Skeletal muscle satellite cell (primary cell): ENCODE data around the gene PSTPIP1.

Source experiments
- H3K27me3 ChIP-seq: 2 replicates; pipeline ENCODE4 v1.7.0; 2013; ENCODE audit warnings: low read length; ENCODE audit not compliant: control insufficient read depth, insufficient read depth
- H3K36me3 ChIP-seq: 2 replicates; pipeline ENCODE4 v1.7.0; 2013; ENCODE audit warnings: mild to moderate bottlenecking, control low read depth, low read length; ENCODE audit not compliant: insufficient read depth
- H3K4me1 ChIP-seq: 2 replicates; pipeline ENCODE4 v1.7.0; 2013; ENCODE audit warnings: low read length; ENCODE audit not compliant: control insufficient read depth, insufficient read depth
- H3K4me2 ChIP-seq: 2 replicates; pipeline ENCODE4 v1.7.0; 2013; ENCODE audit warnings: mild to moderate bottlenecking, low read length
- H3K4me3 ChIP-seq: 2 replicates; pipeline ENCODE4 v1.7.0; 2013; ENCODE audit warnings: low read length
- H3K9ac ChIP-seq: 2 replicates; pipeline ENCODE4 v1.7.0; 2013; ENCODE audit warnings: mild to moderate bottlenecking, low read depth, low read length, moderate library complexity
- H3K9me3 ChIP-seq: replicated peaks from 2 replicates; pipeline ENCODE4 v1.7.0; 2013; ENCODE audit warnings: mild to moderate bottlenecking, control low read depth, low read length

PSTPIP1 gene

GRCh38 chr15:77030928-77031375, 36.0 kb downstream of the PSTPIP1 start:
- no peaks in the 10 kb centered on the region for H3K9me3 ChIP-seq
- H3K4me1 ChIP-seq = no peaks in the 10 kb centered on the region

GRCh38 chr15:77031376-77032050, 36.6 kb downstream of the PSTPIP1 start:
- Histone ChIP-seq H3K36me3 (peaks cover under 1% of the 10 kb centered on the region), H3K4me2 (no peak overlapping the region), H3K9ac (no peak overlapping the region), H3K27me3 (peaks cover 2% of the 10 kb centered on the region), H3K4me3 (no peak overlapping the region), H3K4me1 (no peaks in the 10 kb centered on the region), H3K9me3 (no peaks in the 10 kb centered on the region)

More at GRCh38 chr15:77030928-77031375, 36.0 kb downstream of the PSTPIP1 start:
- H3K27me3 ChIP-seq = peaks cover 2% of the 10 kb centered on the region
- no peak overlapping the region for H3K9ac ChIP-seq
- no peaks in the 10 kb centered on the region for H3K36me3 ChIP-seq
- no peak overlapping the region for H3K4me3 ChIP-seq
- H3K4me2 ChIP-seq = no peak overlapping the region

- Histone ChIP-seq H3K9ac (no peak overlapping the region), H3K4me1 (no peaks in the 10 kb centered on the region), H3K4me3 (no peak overlapping the region), H3K9me3 (no peaks in the 10 kb centered on the region), H3K27me3 (peaks cover 2% of the 10 kb centered on the region), H3K36me3 (peaks cover 7% of the 10 kb centered on the region), H3K4me2 (no peak overlapping the region)
Observed at GRCh38 chr15:77032052-77032646, 37.2 kb downstream of the PSTPIP1 start.

GRCh38 chr15:77032647-77033416, 37.9 kb downstream of the PSTPIP1 start:
- peaks cover 2% of the 10 kb centered on the region for H3K27me3 ChIP-seq
- H3K4me2 ChIP-seq = no peak overlapping the region
- no peaks in the 10 kb centered on the region for H3K4me1 ChIP-seq
- no peak overlapping the region for H3K9ac ChIP-seq
- no peaks in the 10 kb centered on the region for H3K9me3 ChIP-seq
- H3K4me3 ChIP-seq = no peak overlapping the region
- H3K36me3 ChIP-seq = peaks cover 7% of the 10 kb centered on the region

- peaks cover 7% of the 10 kb centered on the region for H3K36me3 ChIP-seq
- no peaks in the 10 kb centered on the region for H3K4me1 ChIP-seq
- no peak overlapping the region for H3K4me2 ChIP-seq
Observed at GRCh38 chr15:77033417-77033728, 38.4 kb downstream of the PSTPIP1 start.

GRCh38 chr15:77033729-77034671, 39.1 kb downstream of the PSTPIP1 start:
- peaks cover 7% of the 10 kb centered on the region for H3K36me3 ChIP-seq
- no peaks in the 10 kb centered on the region for H3K4me1 ChIP-seq
- H3K4me2 ChIP-seq = no peak overlapping the region
- H3K4me3 ChIP-seq = no peak overlapping the region
- no peak overlapping the region for H3K9ac ChIP-seq
- H3K9me3 ChIP-seq = no peaks in the 10 kb centered on the region
- H3K27me3 ChIP-seq = peaks cover 2% of the 10 kb centered on the region

More at GRCh38 chr15:77033417-77033728, 38.4 kb downstream of the PSTPIP1 start:
- H3K9ac ChIP-seq = no peak overlapping the region
- H3K27me3 ChIP-seq = peaks cover 2% of the 10 kb centered on the region
- H3K4me3 ChIP-seq = no peak overlapping the region
- H3K9me3 ChIP-seq = no peaks in the 10 kb centered on the region

GRCh38 chr15:77034695-77035489, 40.0 kb downstream of the PSTPIP1 start:
- Histone ChIP-seq H3K4me2 (no peak overlapping the region), H3K36me3 (peaks cover 7% of the 10 kb centered on the region), H3K4me1 (no peaks in the 10 kb centered on the region)

GRCh38 chr15:77035584-77035983, 40.7 kb downstream of the PSTPIP1 start:
- Histone ChIP-seq H3K9me3 (no peaks in the 10 kb centered on the region), H3K4me2 (no peak overlapping the region), H3K36me3 (peaks cover 7% of the 10 kb centered on the region), H3K4me1 (no peaks in the 10 kb centered on the region), H3K4me3 (no peak overlapping the region), H3K27me3 (no peaks in the 10 kb centered on the region), H3K9ac (no peak overlapping the region)

More at GRCh38 chr15:77034695-77035489, 40.0 kb downstream of the PSTPIP1 start:
- H3K4me3 ChIP-seq = no peak overlapping the region
- no peaks in the 10 kb centered on the region for H3K27me3 ChIP-seq
- H3K9ac ChIP-seq = no peak overlapping the region
- H3K9me3 ChIP-seq = no peaks in the 10 kb centered on the region

GRCh38 chr15:77035999-77036471, 41.1 kb downstream of the PSTPIP1 start:
- H3K9ac ChIP-seq = no peak overlapping the region
- H3K36me3 ChIP-seq = peaks cover 7% of the 10 kb centered on the region
- no peak overlapping the region for H3K4me2 ChIP-seq
- no peak overlapping the region for H3K4me3 ChIP-seq
- no peaks in the 10 kb centered on the region for H3K4me1 ChIP-seq
- H3K27me3 ChIP-seq = no peaks in the 10 kb centered on the region
- H3K9me3 ChIP-seq = no peaks in the 10 kb centered on the region

GRCh38 chr15:77036537-77037387, 41.8 kb downstream of the PSTPIP1 start:
- Histone ChIP-seq H3K9ac (no peak overlapping the region), H3K36me3 (peaks cover 7% of the 10 kb centered on the region)

More at GRCh38 chr15:77036537-77037387, 41.8 kb downstream of the PSTPIP1 start:
- H3K9me3 ChIP-seq = no peaks in the 10 kb centered on the region
- H3K4me3 ChIP-seq = no peak overlapping the region
- no peaks in the 10 kb centered on the region for H3K27me3 ChIP-seq
- H3K4me2 ChIP-seq = no peak overlapping the region
- H3K4me1 ChIP-seq = no peaks in the 10 kb centered on the region
